ENCODE data around the gene RASGRF2. TPM values are rescaled to one million over a fixed set of nuclear protein-coding genes. Genes with fewer than 3 reads are reported as not detected.

Gene RASGRF2
- total RNA-seq, 1 experiment from 2014 or later = 0.18 TPM

DNA sequence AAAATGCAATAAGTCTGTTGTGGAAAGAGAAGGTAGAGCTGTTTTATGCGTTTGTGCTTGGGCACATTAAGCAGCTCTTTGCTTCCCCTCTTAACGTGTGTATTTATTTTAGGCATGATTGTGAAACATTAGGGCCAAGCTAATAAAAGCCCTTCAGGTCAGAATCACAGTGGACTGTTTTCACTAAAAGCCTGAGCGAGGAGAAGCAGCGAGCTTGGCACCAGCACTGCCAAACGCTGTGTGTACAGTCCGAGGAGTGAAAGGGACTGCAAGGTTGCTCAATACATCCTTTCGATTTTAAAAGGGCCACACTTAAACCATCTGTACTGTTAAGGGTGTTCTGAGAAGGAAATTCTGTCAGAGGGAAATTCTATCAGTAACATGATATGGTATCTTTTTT, 165.8 kb downstream of the RASGRF2 start:
- H3K4me1 ChIP-seq (ENCODE audit: insufficient read depth, low read length) = no peaks in the 10 kb centered on the region
- 0 out of 2 replicates have a peak overlapping the region, but pooled peaks have one; percentile 34 for H2AFZ ChIP-seq (ENCODE audit: low read length)
- DNase-seq = no peak
- ChIA-PET POLR2A (ENCODE audit: unreplicated experiment) (no interaction called here), CTCF (no interaction called here)
- H4K20me1 ChIP-seq (ENCODE audit: low read length) = no peaks in the 10 kb centered on the region
- TF ChIP-seq, protein P1, sequence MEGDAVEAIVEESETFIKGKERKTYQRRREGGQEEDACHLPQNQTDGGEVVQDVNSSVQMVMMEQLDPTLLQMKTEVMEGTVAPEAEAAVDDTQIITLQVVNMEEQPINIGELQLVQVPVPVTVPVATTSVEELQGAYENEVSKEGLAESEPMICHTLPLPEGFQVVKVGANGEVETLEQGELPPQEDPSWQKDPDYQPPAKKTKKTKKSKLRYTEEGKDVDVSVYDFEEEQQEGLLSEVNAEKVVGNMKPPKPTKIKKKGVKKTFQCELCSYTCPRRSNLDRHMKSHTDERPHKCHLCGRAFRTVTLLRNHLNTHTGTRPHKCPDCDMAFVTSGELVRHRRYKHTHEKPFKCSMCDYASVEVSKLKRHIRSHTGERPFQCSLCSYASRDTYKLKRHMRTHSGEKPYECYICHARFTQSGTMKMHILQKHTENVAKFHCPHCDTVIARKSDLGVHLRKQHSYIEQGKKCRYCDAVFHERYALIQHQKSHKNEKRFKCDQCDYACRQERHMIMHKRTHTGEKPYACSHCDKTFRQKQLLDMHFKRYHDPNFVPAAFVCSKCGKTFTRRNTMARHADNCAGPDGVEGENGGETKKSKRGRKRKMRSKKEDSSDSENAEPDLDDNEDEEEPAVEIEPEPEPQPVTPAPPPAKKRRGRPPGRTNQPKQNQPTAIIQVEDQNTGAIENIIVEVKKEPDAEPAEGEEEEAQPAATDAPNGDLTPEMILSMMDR (conservative IDR thresholded peaks at IDR 0.05; ENCODE audit: low read depth, low read length) = no peak
- TF ChIP-seq EZH2phosphoT487 (IDR thresholded peaks at IDR 0.05; ENCODE audit: borderline replicate concordance, low read length) (no peak), EZH2 (IDR thresholded peaks at IDR 0.05; ENCODE audit: low read length, unreplicated experiment) (no peak)
- intact Hi-C loops (cut with micrococcal nuclease) = no loop called here
- no peaks in the 10 kb centered on the region for H3K79me2 ChIP-seq (ENCODE audit: low read length)
- no peaks in the 10 kb centered on the region for H3K9me2 ChIP-seq (replicated peaks; ENCODE audit: low read length)
- H3K4me3 ChIP-seq (ENCODE audit: low read length) = no peak overlapping the region
- ATAC-seq = no peak
- H3K9me3 ChIP-seq (ENCODE audit: low read length) = no peaks in the 10 kb centered on the region
- no peak overlapping the region for H3K9ac ChIP-seq (ENCODE audit: low read length)
- peaks cover 6% of the 10 kb centered on the region; the same call in 1 of the 2 replicates for H3K27me3 ChIP-seq (ENCODE audit: low read length)
- BruUV-seq (replicated peaks) = no TSS peak
- H3F3A ChIP-seq (ENCODE audit: low read length, unreplicated experiment) = no peaks in the 10 kb centered on the region
- no peak overlapping the region; the same call in 1 of the 2 replicates for H3K4me2 ChIP-seq (ENCODE audit: low read length)
- H3K36me3 ChIP-seq (ENCODE audit: low read depth, low read length) = no peaks in the 10 kb centered on the region
- H3K27ac ChIP-seq (ENCODE audit: low read length) = no peak overlapping the region

GRCh38 chr5:81128416-81128815, 168.3 kb downstream of the RASGRF2 start:
- no peak for DNase-seq
- TF ChIP-seq EZH2 (IDR thresholded peaks at IDR 0.05; ENCODE audit: low read length, unreplicated experiment) = no peak
- TF ChIP-seq, protein P1 (conservative IDR thresholded peaks at IDR 0.05; ENCODE audit: low read depth, low read length) = no peak
- Histone ChIP-seq H3K27me3 (ENCODE audit: low read length) (no peaks in the 10 kb centered on the region; the same call in 1 of the 2 replicates), H3K36me3 (ENCODE audit: low read depth, low read length) (no peaks in the 10 kb centered on the region), H3K9me3 (ENCODE audit: low read length) (no peaks in the 10 kb centered on the region), H3K27ac (ENCODE audit: low read length) (no peak overlapping the region), H3K4me3 (ENCODE audit: low read length) (no peak overlapping the region), H3F3A (ENCODE audit: low read length, unreplicated experiment) (no peaks in the 10 kb centered on the region), H4K20me1 (ENCODE audit: low read length) (no peaks in the 10 kb centered on the region), H3K79me2 (ENCODE audit: low read length) (no peaks in the 10 kb centered on the region), H3K9me2 (replicated peaks; ENCODE audit: low read length) (no peaks in the 10 kb centered on the region), H2AFZ (ENCODE audit: low read length) (no peak overlapping the region), H3K4me1 (ENCODE audit: insufficient read depth, low read length) (no peaks in the 10 kb centered on the region), H3K4me2 (ENCODE audit: low read length) (no peak overlapping the region), H3K9ac (ENCODE audit: low read length) (no peak overlapping the region)
- no TSS peak for BruUV-seq (replicated peaks)
- ChIA-PET POLR2A (ENCODE audit: unreplicated experiment) (interaction anchor here (0.6 kb wide), 1 partner anchor 1213 kb away, joined by 5 read pairs; no protein-coding TSS in a partner anchor), CTCF (no interaction called here)
- intact Hi-C loops (cut with micrococcal nuclease) = no loop called here
- ATAC-seq = no peak

DNA sequence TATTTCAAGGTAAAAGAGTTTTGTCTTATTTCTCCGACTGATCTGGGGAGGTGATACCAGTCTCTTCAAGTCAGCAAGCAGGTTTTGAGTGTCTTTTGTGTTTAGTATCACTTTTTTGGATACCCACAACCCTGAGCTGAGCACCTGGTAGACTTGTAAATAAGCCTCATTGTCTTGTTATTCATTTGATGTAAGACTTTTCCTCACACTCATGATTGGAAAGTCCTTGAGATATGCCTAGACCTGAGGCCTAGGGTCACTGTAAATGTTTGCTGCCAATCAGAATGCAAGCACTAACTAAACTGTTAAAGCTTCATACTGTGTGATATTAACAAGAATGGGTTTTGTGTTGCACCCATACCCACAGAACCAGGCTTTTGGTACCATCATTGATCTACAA, 172.2 kb downstream of the RASGRF2 start:
- Histone ChIP-seq H3K4me3 (ENCODE audit: low read length) (no peak overlapping the region), H3K4me1 (ENCODE audit: insufficient read depth, low read length) (no peaks in the 10 kb centered on the region), H3K27me3 (ENCODE audit: low read length) (no peaks in the 10 kb centered on the region; the same call in 1 of the 2 replicates), H3K9me2 (replicated peaks; ENCODE audit: low read length) (no peaks in the 10 kb centered on the region), H4K20me1 (ENCODE audit: low read length) (no peaks in the 10 kb centered on the region), H3K27ac (ENCODE audit: low read length) (no peak overlapping the region), H3K36me3 (ENCODE audit: low read depth, low read length) (no peaks in the 10 kb centered on the region), H3K4me2 (ENCODE audit: low read length) (no peak overlapping the region), H3K9ac (ENCODE audit: low read length) (no peak overlapping the region), H2AFZ (ENCODE audit: low read length) (no peak overlapping the region), H3K9me3 (ENCODE audit: low read length) (no peaks in the 10 kb centered on the region), H3F3A (ENCODE audit: low read length, unreplicated experiment) (no peaks in the 10 kb centered on the region), H3K79me2 (ENCODE audit: low read length) (no peaks in the 10 kb centered on the region)
- DNase-seq (no peak), ATAC-seq (no peak)
- POLR2A ChIA-PET (ENCODE audit: unreplicated experiment) = no interaction called here
- BruUV-seq (replicated peaks) = no TSS peak
- CTCF ChIA-PET = no interaction called here
- no peak for TF ChIP-seq EZH2phosphoT487 (IDR thresholded peaks at IDR 0.05; ENCODE audit: borderline replicate concordance, low read length)
- TF ChIP-seq EZH2 (IDR thresholded peaks at IDR 0.05; ENCODE audit: low read length, unreplicated experiment) = no peak
- TF ChIP-seq, protein P1 (conservative IDR thresholded peaks at IDR 0.05; ENCODE audit: low read depth, low read length) = no peak
- intact Hi-C loops (cut with micrococcal nuclease) = no loop called here

Measured in PC-3 (cell line).